Measurements from ENCODE around the gene IER5.

Gene IER5

GRCh38 chr1:181099152-181100014 lies 10.9 kb downstream of the IER5 start:
- DNase-seq: peak; percentile 11

- DNase-seq: no peak
Measured at GRCh38 chr1:181100015-181100905, 11.8 kb downstream of the IER5 start.

- no peak for DNase-seq
Measured at GRCh38 chr1:181100934-181101333, 12.4 kb downstream of the IER5 start.

GRCh38 chr1:181101581-181102226 lies 13.2 kb downstream of the IER5 start:
- no peak for DNase-seq

- DNase-seq: no peak
Measured at GRCh38 chr1:181102841-181103240, 14.3 kb downstream of the IER5 start.

- DNase-seq: no peak
Measured at GRCh38 chr1:181103399-181103798, 14.9 kb downstream of the IER5 start.

- no peak for DNase-seq
Measured at GRCh38 chr1:181104042-181104789, 15.7 kb downstream of the IER5 start.

- DNase-seq: peak; percentile 9
Measured at GRCh38 chr1:181104790-181105133, 16.3 kb downstream of the IER5 start.

GRCh38 chr1:181105134-181106021 lies 16.9 kb downstream of the IER5 start:
- peak; percentile 72 for DNase-seq

- DNase-seq: no peak
Measured at GRCh38 chr1:181106022-181106312, 17.5 kb downstream of the IER5 start.

- no peak for DNase-seq
Measured at GRCh38 chr1:181106479-181106878, 18.0 kb downstream of the IER5 start.

GRCh38 chr1:181107711-181108110 lies 19.2 kb downstream of the IER5 start:
- DNase-seq: no peak

GRCh38 chr1:181108304-181108867 lies 19.9 kb downstream of the IER5 start:
- no peak for DNase-seq

GRCh38 chr1:181110013-181110412 lies 21.5 kb downstream of the IER5 start:
- DNase-seq: no peak

GRCh38 chr1:181111559-181111958 lies 23.1 kb downstream of the IER5 start:
- no peak for DNase-seq

- DNase-seq: no peak
Measured at GRCh38 chr1:181112071-181112929, 23.8 kb downstream of the IER5 start.

GRCh38 chr1:181113059-181113641 lies 24.6 kb downstream of the IER5 start:
- DNase-seq: no peak

- DNase-seq: no peak
Measured at GRCh38 chr1:181114574-181115367, 26.3 kb downstream of the IER5 start.

GRCh38 chr1:181115368-181115684 lies 26.8 kb downstream of the IER5 start:
- DNase-seq: no peak
